ENCODE data around the gene CLRN3.

GRCh38 chr10:127883516-127883915 is 9.2 kb downstream of the CLRN3 start:
- no peak for TF ChIP-seq CTCF (IDR thresholded peaks at IDR 0.05)
- no peak for TF ChIP-seq POLR2A (IDR thresholded peaks at IDR 0.05)
